Cortex of kidney (tissue), 1 donor: ENCODE results near the gene KCNAB2.
"Not testable (repeated sequence)": the region's sequence is repeated elsewhere in the genome, so short reads cannot be mapped to it uniquely, and the experiment has no call there.

Experiments used
- DNase-seq: peaks from one replicate; lab custom pipeline; 2025; lab: John Stamatoyannopoulos, UW

KCNAB2 gene

DNA sequence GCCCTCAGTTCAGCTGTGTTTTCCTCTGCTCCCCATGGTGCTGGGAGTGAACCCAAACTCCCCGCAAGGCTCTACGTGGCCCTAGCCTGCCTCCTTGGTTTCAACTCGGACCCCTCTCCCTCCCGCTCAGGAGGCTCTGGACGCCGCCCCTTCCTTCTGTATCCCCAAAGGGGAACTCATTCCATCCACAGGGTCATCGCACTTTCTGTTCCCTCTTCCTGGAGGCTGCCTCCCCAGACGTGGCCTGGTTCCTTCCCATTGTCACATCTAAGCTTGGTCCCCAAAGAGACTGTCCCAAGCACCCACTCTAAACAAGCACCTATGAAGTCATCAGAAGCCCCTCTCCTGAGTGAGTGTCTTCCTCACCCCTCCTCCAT is 10.9 kb downstream of the KCNAB2 start:
- no peak for DNase-seq

DNA sequence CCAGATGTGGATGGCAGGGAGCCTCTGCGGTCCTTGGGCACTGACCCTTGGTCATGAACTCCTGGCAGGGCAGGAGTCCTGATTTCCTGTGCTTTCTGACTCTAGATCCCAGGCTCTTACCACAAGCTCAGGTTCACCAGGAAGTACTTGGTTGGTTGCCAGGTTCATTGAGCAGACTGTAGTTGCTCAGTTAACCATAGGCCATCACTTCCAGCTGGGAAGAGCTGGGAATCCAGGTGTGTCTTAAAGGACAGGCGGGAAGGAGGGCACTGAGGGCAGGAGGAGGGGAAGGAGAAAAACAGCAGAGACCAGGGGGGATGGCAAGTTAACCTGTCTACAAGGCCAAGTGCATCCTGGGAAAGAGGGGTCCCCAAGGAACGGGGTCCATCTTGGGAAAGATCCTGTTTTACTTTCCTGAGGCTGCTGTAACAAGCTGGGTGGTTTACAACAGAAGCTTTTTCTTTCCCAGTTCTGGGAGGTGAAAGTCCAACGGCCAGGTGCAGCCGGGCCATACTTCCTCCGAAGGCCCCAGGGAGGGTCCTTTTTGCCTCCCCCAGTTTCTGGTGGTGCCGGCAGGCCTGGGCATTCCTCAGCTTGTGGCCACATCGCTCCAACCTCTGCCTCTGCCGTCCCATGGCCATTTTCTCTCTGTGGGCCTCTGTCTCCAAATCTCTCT is 11.6 kb downstream of the KCNAB2 start:
- no peak for DNase-seq

DNA sequence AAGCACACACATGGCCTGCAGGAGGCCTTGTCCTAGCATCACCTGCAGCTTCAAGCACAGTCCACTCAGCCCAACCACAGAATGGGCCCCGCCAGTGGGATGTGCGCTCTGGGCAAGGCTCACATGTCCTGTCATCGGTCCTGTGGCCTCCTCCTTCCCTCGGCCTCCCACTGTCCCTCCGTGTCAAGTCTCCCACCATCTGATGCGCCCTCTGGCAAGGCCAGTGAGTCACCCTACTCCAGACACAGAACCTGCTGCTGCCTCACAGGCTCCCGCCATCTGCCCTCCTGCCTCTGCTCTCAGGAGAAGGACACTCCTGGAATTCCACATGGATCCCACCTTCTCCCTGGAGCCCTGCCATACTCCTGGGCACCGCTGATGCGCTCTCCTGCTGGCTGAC is 14.2 kb downstream of the KCNAB2 start:
- DNase-seq: no peak

DNA sequence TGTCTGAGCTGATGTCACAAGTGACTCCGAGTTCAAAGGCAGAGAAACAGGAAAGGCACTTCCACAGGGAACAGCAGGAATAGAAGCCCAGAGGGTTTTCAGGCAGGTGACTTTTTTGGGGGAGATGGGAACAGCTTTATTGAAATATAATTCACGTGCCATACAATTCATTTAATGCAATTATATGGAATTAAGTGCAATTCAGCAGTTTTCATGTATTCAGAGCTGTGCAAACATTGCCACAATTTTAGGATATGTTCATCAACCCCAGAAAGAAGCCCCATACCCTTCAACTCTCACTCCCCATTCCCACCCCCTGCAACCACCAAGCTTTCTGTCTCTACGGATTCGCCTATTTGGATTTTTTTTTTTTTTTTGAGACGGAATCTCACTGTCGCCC is 17.0 kb downstream of the KCNAB2 start:
- DNase-seq: no peak

DNA sequence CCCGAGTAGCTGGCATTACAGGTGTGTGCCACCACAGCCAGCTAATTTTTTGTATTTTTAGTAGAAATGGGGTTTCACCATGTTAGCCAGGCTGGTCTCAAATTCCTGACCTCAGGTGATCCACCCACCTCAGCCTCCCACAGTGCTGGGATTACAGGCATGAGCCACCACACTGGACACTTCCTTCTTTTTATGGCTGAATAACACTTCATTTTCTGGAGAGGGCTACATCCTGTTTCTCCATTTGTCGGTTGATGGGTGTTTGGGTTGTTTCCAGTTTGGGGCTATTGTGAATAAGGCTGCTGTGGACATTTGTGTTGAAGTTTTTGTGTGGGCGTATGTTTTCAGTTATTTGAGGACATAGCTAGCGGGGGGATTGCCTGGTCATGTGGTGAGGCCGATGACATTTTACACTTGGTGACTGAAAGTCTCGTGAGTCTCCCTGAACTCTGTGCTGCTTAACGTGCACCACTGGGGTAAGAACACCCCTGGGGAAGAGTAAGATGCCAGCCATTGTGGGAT is 17.9 kb downstream of the KCNAB2 start:
- DNase-seq: not testable (repeated sequence)

DNA sequence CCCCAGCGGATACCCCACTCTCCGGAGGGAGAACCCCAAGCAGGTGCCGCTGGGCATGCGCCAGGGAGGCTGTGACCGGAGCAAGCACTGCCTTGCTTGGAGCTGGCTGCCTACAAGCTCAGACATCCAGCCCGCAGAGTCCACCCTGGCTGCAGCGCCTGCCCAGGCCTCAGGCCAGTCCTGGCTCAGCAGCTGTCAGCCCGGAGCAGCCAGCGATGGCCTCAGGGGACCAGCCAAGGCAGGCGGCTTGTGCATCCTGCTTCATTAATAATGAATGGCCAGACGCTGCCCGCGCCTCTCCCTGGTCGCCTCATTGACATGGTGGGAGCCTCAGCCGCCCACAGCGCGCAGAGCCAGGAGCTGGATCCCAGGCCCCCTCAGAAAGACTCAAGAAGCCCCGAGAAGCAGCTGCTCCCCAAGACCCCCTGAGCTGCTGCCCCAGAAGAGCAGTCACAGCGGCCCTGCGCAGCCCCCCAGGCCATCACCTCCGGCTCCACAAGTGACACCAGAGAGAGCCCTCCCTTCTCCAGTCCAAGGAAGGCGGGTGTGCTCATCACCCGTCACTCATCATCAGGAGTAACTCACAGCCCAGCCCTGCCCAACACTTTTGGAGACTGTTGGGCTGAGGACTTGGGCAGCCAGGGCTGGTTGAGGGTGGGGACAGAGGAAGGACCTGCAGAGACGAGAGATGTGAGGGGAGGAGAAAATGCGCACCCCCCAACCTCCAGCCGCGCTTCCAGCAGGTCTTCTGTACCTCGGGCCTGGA is 19.6 kb downstream of the KCNAB2 start:
- DNase-seq: no peak

DNA sequence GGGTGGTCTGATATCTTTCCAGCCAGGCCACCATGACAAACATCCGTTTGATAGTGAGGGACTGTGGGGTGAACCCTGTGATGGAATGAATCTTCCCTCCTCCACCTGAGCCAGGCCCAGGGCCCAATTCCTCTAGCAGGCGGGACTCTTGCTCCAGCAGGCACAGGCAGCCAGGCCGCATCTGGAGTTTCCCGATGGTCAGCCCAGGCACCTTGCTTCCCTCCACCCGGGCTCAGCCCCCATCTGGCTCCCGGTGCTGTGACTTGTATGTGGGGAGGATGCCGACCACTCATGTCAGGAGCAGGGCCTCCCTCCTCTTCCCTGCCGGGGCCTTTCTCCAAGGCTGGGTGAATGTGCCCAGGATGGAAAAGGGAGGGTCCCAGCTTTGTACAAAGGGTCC is 21.0 kb downstream of the KCNAB2 start:
- no peak for DNase-seq

DNA sequence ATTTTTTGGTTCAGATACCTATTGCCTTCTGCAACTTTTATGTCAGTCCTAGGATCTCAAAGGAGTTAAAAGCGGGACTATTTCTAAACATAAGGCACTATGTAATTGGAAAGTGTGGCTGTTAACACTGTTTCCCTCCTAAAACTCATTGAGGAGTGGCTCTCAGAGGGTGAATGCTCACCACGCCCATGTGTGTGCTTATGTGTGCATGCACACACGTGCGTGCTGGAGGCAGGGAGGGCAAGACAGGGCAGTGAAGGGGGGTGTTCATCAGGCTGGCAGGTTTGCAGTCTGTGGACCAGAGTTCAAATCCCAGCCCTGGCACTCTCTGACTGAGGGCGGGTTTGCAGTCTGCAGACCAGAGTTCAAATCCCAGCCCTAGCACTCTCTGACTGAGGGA is 22.4 kb downstream of the KCNAB2 start:
- no peak for DNase-seq

DNA sequence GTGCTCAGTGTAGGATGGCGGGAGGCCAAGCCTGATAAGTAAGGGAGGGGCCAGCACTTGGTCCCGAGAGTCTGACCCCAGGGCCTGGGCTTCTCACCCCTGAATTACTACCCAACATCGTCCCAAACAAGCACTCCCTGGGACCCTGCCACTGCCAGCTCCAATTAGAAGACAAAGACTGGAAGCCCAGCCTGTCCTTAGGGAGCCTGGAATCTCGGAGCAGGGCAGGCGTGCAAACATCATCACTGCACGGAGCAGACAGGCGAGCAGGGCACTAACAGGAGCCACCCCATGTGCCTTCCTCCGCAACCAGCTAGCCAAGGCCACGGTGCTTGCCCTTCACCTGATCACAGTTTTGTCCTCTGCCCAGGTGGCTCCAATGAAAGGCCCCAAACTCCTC is 23.2 kb downstream of the KCNAB2 start:
- no peak for DNase-seq

DNA sequence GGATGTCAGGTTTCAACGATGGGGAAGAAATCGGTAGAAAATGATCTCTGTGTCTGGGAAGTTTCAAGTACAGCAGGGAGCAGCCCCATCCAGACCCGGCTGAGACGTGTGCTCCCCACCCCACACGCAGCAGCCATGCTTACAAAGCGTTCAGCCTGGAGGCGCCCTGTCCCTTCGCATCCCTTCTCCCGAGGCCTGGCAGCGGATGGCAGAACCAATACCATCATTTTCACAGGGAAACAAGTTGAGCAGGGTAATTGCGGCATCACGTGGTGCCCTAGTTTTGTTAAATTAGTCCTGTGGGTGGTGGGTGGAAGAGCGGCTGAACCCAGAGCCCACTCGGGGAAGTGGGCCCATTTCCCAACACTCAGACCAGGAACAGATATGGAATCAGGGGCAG is 23.9 kb downstream of the KCNAB2 start:
- DNase-seq: no peak

DNA sequence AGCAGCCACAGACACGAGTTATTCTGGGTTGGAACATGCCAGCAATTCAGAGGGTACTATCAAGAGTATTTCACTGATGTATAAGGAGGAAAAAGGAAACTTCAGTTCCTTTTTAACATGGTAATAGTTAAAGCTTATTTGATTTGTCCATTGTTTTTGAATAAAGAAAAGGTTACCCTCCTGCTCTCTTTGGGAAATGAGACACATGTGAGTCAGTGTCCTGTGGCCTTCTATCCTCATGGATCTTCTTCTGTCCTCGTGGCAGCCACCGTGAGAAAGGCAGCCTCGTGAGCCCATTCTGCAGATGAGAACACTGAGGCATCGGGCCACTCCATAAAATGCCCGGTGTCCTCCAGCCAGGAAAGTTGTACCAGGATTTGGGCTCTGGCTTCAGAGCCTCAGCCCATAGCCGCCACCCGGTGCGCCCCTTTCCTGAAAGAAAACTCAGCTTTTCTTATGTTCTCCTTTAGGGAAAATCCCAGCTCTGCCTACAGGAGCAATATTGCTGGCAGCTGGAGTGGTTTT is 24.8 kb downstream of the KCNAB2 start:
- DNase-seq: no peak

DNA sequence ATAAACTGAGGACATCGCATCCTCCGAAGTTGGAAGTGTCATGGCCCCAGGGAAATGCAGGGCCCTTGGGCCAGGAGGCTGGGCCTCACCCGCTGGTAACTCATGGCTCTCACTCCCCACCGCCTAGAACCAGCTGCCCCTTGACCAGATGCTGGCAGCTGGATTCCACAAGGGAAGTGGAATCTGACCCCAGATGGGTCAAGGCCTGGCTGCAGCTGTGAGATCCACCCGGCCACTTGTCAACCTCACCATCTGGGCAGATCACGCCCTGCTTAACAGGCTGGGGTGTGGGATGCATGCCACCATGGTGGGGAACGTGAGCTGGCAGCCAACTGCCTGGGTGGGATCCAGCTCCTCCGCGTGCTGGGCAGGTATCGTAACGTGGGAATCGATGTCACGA is 25.5 kb downstream of the KCNAB2 start:
- no peak for DNase-seq

DNA sequence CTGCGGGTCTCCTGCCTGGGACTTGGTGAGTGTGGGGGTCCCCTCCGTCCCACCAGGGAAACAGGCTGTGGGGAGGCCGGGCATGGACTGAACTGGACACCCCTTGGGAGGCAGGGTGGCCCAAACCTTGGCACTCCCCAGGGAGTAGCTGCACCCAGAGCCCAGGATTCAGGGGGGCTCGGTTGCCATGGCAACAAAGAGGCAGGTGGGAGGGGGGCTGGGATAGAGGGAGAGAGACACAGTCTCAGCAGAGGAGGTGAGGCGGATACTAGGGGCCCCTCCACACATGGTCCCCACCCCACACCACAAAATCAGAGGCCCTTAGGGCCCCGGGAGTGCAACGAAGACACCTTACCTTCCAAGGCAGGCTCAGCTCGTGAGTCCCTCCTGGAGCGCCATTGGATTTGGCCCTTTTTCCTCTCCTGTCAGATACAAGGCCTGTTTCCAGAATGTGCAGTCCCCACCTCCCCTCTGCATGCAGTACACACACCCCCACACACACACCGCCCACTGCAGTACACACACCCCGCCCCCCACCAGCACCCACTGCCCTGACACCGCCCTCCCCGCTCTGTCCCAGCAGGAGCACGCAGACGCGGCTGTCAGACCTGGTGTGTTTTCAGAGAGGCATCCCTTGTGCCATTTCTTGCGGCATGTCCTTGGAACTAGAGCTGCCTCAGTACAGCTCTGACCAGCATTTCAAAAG is 27.2 kb downstream of the KCNAB2 start:
- no peak for DNase-seq

DNA sequence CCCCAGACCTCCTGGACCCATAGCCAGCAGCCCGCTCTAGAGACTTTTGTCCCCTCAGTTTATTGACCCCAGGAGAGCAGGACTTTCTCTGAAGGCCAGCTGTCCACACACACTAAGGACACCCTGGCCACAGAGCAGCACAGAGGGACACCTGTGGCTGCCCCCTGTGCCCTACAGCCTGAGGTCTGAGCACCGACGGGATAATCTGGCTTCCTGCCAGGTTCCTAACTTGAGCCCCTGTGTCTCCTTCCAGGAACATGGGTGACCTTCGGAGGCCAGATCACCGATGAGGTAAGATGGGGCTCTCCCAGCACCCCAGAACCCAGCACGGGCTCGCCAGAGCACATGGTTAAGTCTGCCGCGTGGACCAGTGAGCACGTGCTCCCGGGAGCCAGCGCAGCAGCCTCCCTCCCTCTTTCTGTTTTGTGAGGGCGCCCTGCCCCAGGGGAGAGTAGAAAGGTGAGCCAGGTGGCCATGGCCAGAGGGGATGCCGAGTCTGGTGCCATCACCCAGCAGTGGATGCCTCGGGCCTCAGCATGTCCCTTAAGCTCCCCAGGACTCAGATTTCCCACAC is 27.9 kb downstream of the KCNAB2 start:
- no peak for DNase-seq

DNA sequence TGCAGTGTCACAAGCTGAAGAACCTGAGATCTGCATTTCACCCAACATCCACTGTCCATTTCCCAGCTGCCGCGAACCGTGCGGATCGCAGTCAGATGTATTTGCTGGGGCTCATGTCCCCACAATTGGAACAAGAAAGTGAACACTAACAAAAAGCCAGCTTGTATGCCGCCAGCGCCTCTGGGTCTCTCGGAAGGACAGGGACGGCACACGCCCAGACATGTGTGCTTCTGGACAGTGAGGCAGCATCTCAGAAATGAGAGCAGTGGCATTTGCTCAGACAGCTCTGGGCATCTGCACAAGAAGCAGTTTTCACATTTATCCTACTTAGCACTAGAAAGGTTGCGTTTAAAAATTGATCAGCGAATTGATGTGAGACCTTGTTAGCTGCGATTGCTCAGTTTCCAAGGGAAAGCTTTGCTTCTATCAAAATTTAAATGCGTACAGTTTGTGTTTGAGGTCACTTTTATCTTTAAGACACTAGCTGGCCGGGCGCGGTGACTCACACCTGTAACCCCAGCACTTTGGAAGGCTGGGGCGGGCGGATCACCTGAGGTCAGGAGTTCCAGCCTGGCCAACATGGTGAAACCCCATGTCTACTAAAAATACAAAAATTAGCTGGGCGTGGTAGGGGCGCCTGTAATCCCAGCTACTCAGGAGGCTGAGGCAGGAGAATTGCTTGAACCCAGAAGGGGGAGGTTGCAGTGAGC is 28.7 kb downstream of the KCNAB2 start:
- no peak for DNase-seq

DNA sequence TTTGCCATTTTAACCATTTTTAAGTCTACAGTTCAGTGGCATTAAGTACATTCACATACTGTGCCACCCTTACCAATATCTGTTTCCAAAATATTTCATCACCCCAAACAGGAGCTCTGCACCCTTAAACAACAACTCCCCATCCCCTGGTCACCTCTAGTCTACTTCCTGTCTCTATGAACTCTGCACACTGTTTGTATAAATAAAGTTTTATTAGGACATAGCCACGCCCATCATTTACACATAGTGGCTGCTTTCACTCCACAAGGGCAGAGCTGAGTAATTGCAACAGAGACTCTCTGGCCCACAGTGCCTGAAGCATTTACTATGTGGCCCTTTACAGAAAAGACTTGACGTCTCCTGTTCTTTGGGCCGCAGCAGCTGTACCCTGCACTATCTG is 30.1 kb downstream of the KCNAB2 start:
- no peak for DNase-seq

DNA sequence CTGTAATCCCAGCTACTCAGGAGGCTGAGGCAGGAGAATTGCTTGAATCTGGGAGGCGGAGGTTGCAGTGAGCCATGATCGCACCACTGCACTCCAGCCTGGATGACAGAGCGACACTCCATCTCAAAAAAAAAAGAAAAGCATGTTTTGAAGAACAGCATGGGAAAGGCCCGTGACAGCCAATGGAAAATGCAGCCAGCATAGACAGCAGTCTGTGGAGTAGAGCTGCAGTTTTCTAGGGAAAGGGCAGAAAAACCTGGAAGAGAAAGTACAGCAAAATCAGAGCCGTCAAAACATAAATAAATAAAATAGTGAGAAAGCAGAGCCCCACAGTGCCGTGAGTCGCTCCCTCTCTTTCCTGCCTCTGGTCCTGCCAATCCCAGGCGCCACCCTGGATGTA is 31.4 kb downstream of the KCNAB2 start:
- not testable (repeated sequence) for DNase-seq

DNA sequence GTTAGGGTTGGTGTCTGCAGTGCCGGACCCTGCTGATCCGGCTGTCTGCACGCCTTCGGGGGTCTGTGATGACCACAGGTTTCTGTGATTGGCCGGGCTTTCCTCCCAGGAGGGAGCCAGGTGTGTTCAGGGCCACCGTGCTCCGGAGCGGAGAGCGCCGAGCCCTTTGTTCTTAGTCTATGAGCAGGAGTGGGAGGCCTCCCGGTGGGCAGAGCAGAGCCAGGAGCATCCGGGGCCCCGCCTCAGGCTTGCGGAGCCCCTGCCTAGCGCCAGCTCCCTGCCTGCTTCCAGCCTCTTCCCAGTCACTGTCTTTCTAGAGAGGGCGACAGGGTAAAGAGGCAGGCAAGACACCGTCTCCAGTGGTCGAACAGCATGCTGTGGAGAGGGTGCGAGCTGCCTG is 31.8 kb downstream of the KCNAB2 start:
- DNase-seq: no peak

DNA sequence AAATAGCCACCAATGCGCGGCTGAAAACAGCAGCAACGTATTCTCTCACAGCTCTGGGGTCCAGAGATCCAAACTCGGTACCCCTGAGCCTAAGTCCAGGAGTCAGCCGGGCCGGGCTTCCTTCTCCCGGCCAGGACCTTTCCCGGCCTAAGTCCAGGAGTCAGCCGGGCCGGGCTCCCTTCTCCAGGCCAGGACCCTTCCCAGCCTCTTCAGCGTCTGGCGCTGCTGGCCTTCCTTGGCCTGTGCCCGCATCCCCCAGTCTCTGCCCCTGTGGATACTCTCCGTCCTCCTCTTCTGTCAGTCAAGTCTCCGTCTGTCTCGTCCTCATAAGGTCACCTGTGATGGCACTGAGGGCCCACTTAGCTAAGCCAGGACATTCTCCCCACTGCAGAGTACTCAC is 32.2 kb downstream of the KCNAB2 start:
- no peak for DNase-seq

DNA sequence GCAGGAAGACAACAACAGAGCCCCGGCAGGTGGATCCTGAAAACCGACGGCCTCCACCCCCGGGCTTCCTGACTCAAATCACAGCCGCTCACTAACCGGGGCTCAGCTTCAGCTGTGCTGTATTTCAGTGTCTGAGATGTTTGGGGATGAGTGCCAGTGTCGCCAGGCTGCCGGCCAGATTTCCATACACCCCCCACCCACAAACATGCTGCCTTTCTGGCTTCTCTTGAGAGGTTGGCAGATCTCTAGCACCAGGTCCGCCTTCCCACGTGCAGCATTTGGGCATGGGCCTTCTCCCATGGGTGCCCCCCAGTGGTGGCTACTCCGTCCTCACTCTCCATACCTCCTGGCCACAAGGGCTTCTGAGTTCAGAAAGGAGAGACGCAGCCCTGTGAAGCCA is 34.8 kb downstream of the KCNAB2 start:
- DNase-seq: no peak

DNA sequence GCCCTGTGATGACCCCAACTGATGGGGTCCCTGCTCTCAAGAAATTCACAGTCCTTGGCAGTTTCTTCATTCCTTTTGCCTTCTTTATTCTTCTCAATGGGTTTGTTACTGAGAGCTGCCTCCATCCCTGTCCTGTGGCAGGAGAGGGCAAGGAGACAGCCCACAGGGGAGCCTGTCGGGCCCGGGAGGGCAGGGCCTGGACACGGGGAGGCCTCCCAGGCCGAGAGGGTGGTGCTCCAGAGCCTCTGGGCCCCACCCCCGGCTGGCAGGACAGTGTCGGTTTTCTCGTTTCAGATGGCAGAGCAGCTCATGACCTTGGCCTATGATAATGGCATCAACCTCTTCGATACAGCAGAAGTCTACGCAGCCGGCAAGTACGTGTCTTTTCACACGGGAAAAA is 36.2 kb downstream of the KCNAB2 start:
- DNase-seq: no peak
